Omental fat pad (tissue), 4 donors: ENCODE measurements around the gene TBC1D5. TPM values are rescaled to one million over a fixed set of nuclear protein-coding genes. Genes with fewer than 3 reads are reported as not detected.
"Not testable (repeated sequence)": the region's sequence is repeated elsewhere in the genome, so short reads cannot be mapped to it uniquely, and the experiment has no call there.

Experiments used
- ATAC-seq: fragments of 150-250 bp; one replicate; pipeline ENCODE4 v1.9.1; 2016; ENCODE audit warnings: mild to moderate bottlenecking, moderate library complexity; ENCODE audit not compliant: low FRiP score
- DNase-seq: peaks from one replicate; pipeline ENCODE4 v3.0.0-alpha.2; 2019; ENCODE audit warnings: low spot score
- total RNA-seq, 4 donors: library from RNA; depleted of rRNA; stranded (reverse); fragments of >200 nt; gene quantifications; one replicate each; pipeline ENCODE4 v1.1.0, GENCODE V29; 2016
- TF ChIP-seq, protein P1 (sequence below), 3 donors: fragments of 450-650 bp; IDR thresholded peaks; one replicate each; pipeline ENCODE4 v1.5.1; 2016 to 2017; ENCODE audit warnings: antibody characterized with exemption in 3 of 3, mild to moderate bottlenecking in 3 of 3, moderate library complexity in 2 of 3

TBC1D5 gene
- total RNA-seq, 4 donors from 2014 or later = 56.8 to 92.5 (median 74.8) TPM

DNA sequence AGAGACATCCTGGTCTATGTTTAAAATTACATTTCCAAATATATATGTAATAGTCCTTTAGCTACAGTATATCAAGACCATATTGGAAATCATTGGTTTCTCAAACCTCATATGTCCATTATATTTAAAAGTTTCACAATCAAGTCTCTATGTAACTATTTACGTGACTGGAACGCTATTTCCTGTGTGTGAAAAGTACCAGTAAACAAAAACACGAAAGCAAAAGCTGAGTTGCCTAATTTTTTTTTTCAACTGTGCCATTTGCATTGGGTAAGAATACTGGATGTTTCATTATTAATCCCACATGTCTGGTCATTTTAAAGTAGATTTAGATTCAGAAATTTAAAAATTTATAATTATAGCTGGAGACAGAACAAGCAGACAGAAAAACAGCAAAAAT, 381.4 kb downstream of the TBC1D5 start:
- no peak for ATAC-seq
- TF ChIP-seq, protein P1, sequence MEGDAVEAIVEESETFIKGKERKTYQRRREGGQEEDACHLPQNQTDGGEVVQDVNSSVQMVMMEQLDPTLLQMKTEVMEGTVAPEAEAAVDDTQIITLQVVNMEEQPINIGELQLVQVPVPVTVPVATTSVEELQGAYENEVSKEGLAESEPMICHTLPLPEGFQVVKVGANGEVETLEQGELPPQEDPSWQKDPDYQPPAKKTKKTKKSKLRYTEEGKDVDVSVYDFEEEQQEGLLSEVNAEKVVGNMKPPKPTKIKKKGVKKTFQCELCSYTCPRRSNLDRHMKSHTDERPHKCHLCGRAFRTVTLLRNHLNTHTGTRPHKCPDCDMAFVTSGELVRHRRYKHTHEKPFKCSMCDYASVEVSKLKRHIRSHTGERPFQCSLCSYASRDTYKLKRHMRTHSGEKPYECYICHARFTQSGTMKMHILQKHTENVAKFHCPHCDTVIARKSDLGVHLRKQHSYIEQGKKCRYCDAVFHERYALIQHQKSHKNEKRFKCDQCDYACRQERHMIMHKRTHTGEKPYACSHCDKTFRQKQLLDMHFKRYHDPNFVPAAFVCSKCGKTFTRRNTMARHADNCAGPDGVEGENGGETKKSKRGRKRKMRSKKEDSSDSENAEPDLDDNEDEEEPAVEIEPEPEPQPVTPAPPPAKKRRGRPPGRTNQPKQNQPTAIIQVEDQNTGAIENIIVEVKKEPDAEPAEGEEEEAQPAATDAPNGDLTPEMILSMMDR (IDR thresholded peaks at IDR 0.05) = no peak
- DNase-seq = no peak

GRCh38 chr3:17359911-17360310, 382.5 kb downstream of the TBC1D5 start:
- ATAC-seq (no peak), DNase-seq (no peak)

GRCh38 chr3:17357035-17357710, 385.3 kb downstream of the TBC1D5 start:
- no peak for DNase-seq
- TF ChIP-seq, protein P1 (IDR thresholded peaks at IDR 0.05) = no peak
- ATAC-seq = no peak

More at GRCh38 chr3:17359911-17360310, 382.5 kb downstream of the TBC1D5 start:
- TF ChIP-seq, protein P1 (IDR thresholded peaks at IDR 0.05) = no peak

GRCh38 chr3:17356585-17356984, 385.8 kb downstream of the TBC1D5 start:
- DNase-seq (no peak), ATAC-seq (no peak)
- TF ChIP-seq, protein P1 (IDR thresholded peaks at IDR 0.05) = no peak

- ATAC-seq (no peak), DNase-seq (no peak)
- TF ChIP-seq, protein P1 (IDR thresholded peaks at IDR 0.05) = no peak
Observed at GRCh38 chr3:17355591-17355990, 386.8 kb downstream of the TBC1D5 start.

- TF ChIP-seq, protein P1 (IDR thresholded peaks at IDR 0.05) = no peak
- no peak for ATAC-seq
- no peak for DNase-seq
Observed at GRCh38 chr3:17354341-17354740, 388.1 kb downstream of the TBC1D5 start.

DNA sequence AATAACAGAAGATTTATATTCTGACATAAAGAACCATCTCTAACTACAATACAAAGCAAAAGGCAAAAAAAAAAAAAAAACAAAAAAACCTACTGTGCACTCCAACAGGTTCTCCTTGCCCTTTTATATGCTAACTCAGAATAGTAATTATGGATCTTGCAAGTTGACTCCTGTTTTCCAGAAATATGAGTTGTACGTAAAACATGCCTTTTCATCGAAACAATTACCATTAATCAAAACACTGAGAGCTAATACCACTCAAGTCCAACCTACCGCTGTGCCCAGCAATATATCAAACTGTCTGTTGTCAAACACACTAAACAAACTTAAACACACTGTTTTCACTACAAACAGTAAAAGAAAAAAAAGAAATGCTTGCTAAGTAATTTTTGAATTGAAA, 389.8 kb downstream of the TBC1D5 start:
- no peak for DNase-seq
- no peak for ATAC-seq
- TF ChIP-seq, protein P1 (IDR thresholded peaks at IDR 0.05) = no peak

DNA sequence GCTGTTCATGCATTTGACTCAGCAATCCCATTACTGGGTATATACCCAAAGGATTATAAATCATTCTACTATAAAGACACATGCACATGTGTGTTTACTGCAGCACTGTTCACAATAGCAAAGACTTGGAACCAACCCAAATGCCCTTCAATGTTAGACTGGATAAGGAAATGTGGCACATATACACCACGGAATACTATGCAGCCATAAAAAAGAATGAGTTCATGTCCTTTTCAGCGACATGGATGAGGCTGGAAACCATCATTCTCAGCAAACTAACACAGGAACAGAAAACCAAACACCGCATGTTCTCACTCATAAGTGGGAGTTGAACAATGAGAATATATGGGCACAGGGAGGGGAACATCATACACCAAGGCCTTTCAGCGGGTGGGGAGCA, 391.2 kb downstream of the TBC1D5 start:
- not testable (repeated sequence) for DNase-seq, ATAC-seq
